H9 (cell line): Measurements from ENCODE around the gene NNT. TPM values are rescaled to one million over a fixed set of nuclear protein-coding genes. Genes with fewer than 3 reads are reported as not detected.

Experiments
- DNase-seq: peaks from one replicate; pipeline ENCODE4 v3.0.0-alpha.2; 2017
- H2AFZ ChIP-seq: one replicate; pipeline ENCODE4 v1.6.1; 2013; ENCODE audit warnings: mild to moderate bottlenecking, low read length, control low read depth, moderate library complexity
- H2AK5ac ChIP-seq: 2 replicates; pipeline ENCODE4 v1.6.1; 2013; ENCODE audit warnings: low read length, control low read depth, mixed read lengths; ENCODE audit not compliant: insufficient read length
- H2BK120ac ChIP-seq: one replicate; pipeline ENCODE4 v1.6.1; 2013; ENCODE audit warnings: low read depth, mild to moderate bottlenecking, low read length, control low read depth, inconsistent platforms; ENCODE audit not compliant: poor library complexity, severe bottlenecking
- H2BK12ac ChIP-seq: 2 replicates; pipeline ENCODE4 v1.6.1; 2013; ENCODE audit warnings: low read length, control low read depth, mixed read lengths, low read depth; ENCODE audit not compliant: insufficient read length
- H2BK15ac ChIP-seq: 2 replicates; pipeline ENCODE4 v1.6.1; 2013; ENCODE audit warnings: low read depth, low read length, control low read depth
- H2BK20ac ChIP-seq: one replicate; pipeline ENCODE4 v1.6.1; 2013; ENCODE audit warnings: low read depth, mild to moderate bottlenecking, low read length, control low read depth, inconsistent platforms; ENCODE audit not compliant: poor library complexity, severe bottlenecking
- H2BK5ac ChIP-seq: 2 replicates; pipeline ENCODE4 v1.6.1; 2013; ENCODE audit warnings: low read length, control low read depth, mixed read lengths; ENCODE audit not compliant: insufficient read length
- H3K14ac ChIP-seq: 2 replicates; pipeline ENCODE4 v1.6.1; 2013; ENCODE audit warnings: low read length, control low read depth; ENCODE audit not compliant: insufficient read depth
- H3K18ac ChIP-seq: 2 replicates; pipeline ENCODE4 v1.6.1; 2013; ENCODE audit warnings: low read depth, mild to moderate bottlenecking, mixed read lengths, low read length, control low read depth; ENCODE audit not compliant: insufficient read length
- H3K23ac ChIP-seq: 2 replicates; pipeline ENCODE4 v1.6.1; 2013; ENCODE audit warnings: low read length, control low read depth, mixed read lengths, low read depth; ENCODE audit not compliant: insufficient read length
- H3K23me2 ChIP-seq: 2 replicates; pipeline ENCODE4 v1.6.1; 2013; ENCODE audit warnings: low read depth, mild to moderate bottlenecking, mixed read lengths, low read length, control low read depth; ENCODE audit not compliant: insufficient read length, poor library complexity, severe bottlenecking
- H3K27ac ChIP-seq: 2 replicates; pipeline ENCODE4 v1.5.1; 2013; ENCODE audit warnings: low read length, control low read depth, mixed read lengths, low read depth; ENCODE audit not compliant: insufficient read length
- H3K27me3 ChIP-seq: 2 replicates; pipeline ENCODE4 v1.6.1; 2013; ENCODE audit warnings: low read length, control low read depth, inconsistent platforms; ENCODE audit not compliant: insufficient read depth
- H3K4ac ChIP-seq: 2 replicates; pipeline ENCODE4 v1.6.1; 2013; ENCODE audit warnings: low read depth, mild to moderate bottlenecking, control low read depth, inconsistent platforms, low read length, moderate library complexity
- H3K4me1 ChIP-seq: 2 replicates; pipeline ENCODE4 v1.6.1; 2013; ENCODE audit warnings: low read length, control low read depth, inconsistent platforms; ENCODE audit not compliant: insufficient read depth
- H3K4me2 ChIP-seq: 2 replicates; pipeline ENCODE4 v1.6.1; 2013; ENCODE audit warnings: low read length, control low read depth, mixed read lengths; ENCODE audit not compliant: insufficient read length, insufficient read depth
- H3K56ac ChIP-seq: 2 replicates; pipeline ENCODE4 v1.6.1; 2013; ENCODE audit warnings: low read depth, mild to moderate bottlenecking, mixed read lengths, low read length, control low read depth; ENCODE audit not compliant: insufficient read length
- H3K79me1 ChIP-seq: 2 replicates; pipeline ENCODE4 v1.6.1; 2013; ENCODE audit warnings: low read depth, mild to moderate bottlenecking, moderate library complexity, low read length, control low read depth, inconsistent platforms; ENCODE audit not compliant: insufficient read depth, poor library complexity, severe bottlenecking
- H3K79me2 ChIP-seq: 2 replicates; pipeline ENCODE4 v1.6.1; 2013; ENCODE audit warnings: low read length, control low read depth, inconsistent platforms; ENCODE audit not compliant: insufficient read depth
- H3K9ac ChIP-seq: 2 replicates; pipeline ENCODE4 v1.6.1; 2013; ENCODE audit warnings: low read length, control low read depth, mixed read lengths; ENCODE audit not compliant: insufficient read length; ENCODE audit errors: extremely low read depth
- H3K9me3 ChIP-seq: one replicate; pipeline ENCODE4 v1.6.1; 2013; ENCODE audit warnings: low read depth, low read length, inconsistent platforms; ENCODE audit not compliant: control insufficient read depth
- H3T11ph ChIP-seq: one replicate; pipeline ENCODE4 v1.6.1; 2013; ENCODE audit warnings: mild to moderate bottlenecking, low read length, control low read depth, inconsistent platforms
- H4K20me1 ChIP-seq: one replicate; pipeline ENCODE4 v1.6.1; 2013; ENCODE audit not compliant: control insufficient read depth, insufficient read length, insufficient read depth
- H4K5ac ChIP-seq: 2 replicates; pipeline ENCODE4 v1.6.1; 2013; ENCODE audit warnings: low read depth, mild to moderate bottlenecking, mixed read lengths, low read length, control low read depth; ENCODE audit not compliant: insufficient read length
- H4K8ac ChIP-seq: replicated peaks from 2 replicates; pipeline ENCODE4 v1.6.1; 2013; ENCODE audit warnings: low read length, control low read depth, mixed read lengths, low read depth; ENCODE audit not compliant: insufficient read length
- H4K91ac ChIP-seq: 2 replicates; pipeline ENCODE4 v1.6.1; 2013; ENCODE audit warnings: low read depth, mild to moderate bottlenecking, moderate library complexity, mixed read lengths, low read length, control low read depth; ENCODE audit not compliant: insufficient read length
- H3K27ac Mint-ChIP-seq, 3 experiments: 2 replicates in 2 of 3; 3 replicates in 1 of 3; pipeline ENCODE4 v1.8.0; 2020 to 2021; ENCODE audit warnings: mixed read lengths in 3 of 3, mild to moderate bottlenecking in 1 of 3, moderate library complexity in 1 of 3
- H3K27me3 Mint-ChIP-seq: 2 replicates; pipeline ENCODE4 v1.8.0; 2021; ENCODE audit warnings: low read depth, mild to moderate bottlenecking, moderate library complexity, mixed read lengths
- H3K36me3 Mint-ChIP-seq, 3 experiments: 2 replicates in 2 of 3; 3 replicates in 1 of 3; pipeline ENCODE4 v1.8.0; 2020 to 2021; ENCODE audit warnings: low read depth in 3 of 3, mixed read lengths in 3 of 3; ENCODE audit not compliant: insufficient read depth in 1 of 3
- H3K4me1 Mint-ChIP-seq, 2 experiments: 2 replicates each; pipeline ENCODE4 v1.8.0; 2020; ENCODE audit warnings: mixed read lengths in 2 of 2
- H3K4me3 Mint-ChIP-seq, 2 experiments: 2 replicates in 1 of 2; 3 replicates in 1 of 2; pipeline ENCODE4 v1.8.0; 2020 to 2021; ENCODE audit warnings: mild to moderate bottlenecking in 2 of 2, mixed read lengths in 2 of 2, moderate library complexity in 1 of 2
- H3K9me3 Mint-ChIP-seq, 2 experiments: 2 replicates in 1 of 2; 3 replicates in 1 of 2; pipeline ENCODE4 v1.8.0; 2020; ENCODE audit warnings: mild to moderate bottlenecking in 2 of 2, mixed read lengths in 2 of 2, moderate library complexity in 1 of 2
- CTCF ChIP-seq: fragments of 200-600 bp; sonication (generic); conservative IDR thresholded peaks from 3 replicates; pipeline ENCODE4 v1.8.0; 2021; ENCODE audit warnings: antibody characterized with exemption, mild to moderate bottlenecking
- WGBS: extraction: QIAGEN DNeasy Blood & Tissue Kit; methylation state at CpG from one replicate; pipeline ENCODE4 v1.1.7; 2013; ENCODE audit warnings: missing lambda C conversion rate, low lambda C conversion rate, mixed read lengths; ENCODE audit not compliant: insufficient read length; ENCODE audit errors: extremely low coverage; 5-methylcytosine and 5-hydroxymethylcytosine counted together
- total RNA-seq: library from RNA; stranded (reverse); gene quantifications from 2 replicates; pipeline ENCODE4 v1.2.1, GENCODE V29; 2021

NNT gene
- total RNA-seq, 1 experiment from 2014 or later = 27.6 TPM

- Histone ChIP-seq H3K4me2 (no peak overlapping the region), H3K4ac (no peak overlapping the region), H3K79me1 (no peaks in the 10 kb centered on the region), H4K8ac (no peak overlapping the region), H3K56ac (no peak overlapping the region), H2BK12ac (no peak overlapping the region), H3K9me3 (no peaks in the 10 kb centered on the region), H3K27me3 (no peaks in the 10 kb centered on the region), H3K27ac (no peak overlapping the region), H3K23me2 (no peaks in the 10 kb centered on the region), H4K20me1 (no peaks in the 10 kb centered on the region), H2AFZ (no peak overlapping the region), H2AK5ac (no peak overlapping the region), H2BK120ac (no peak overlapping the region), H3T11ph (no peak overlapping the region), H3K9ac (no peak overlapping the region), H3K4me1 (no peaks in the 10 kb centered on the region), H2BK15ac (no peak overlapping the region), H3K23ac (no peak overlapping the region), H3K14ac (no peak overlapping the region), H2BK20ac (no peak overlapping the region), H3K18ac (no peak overlapping the region), H4K91ac (no peak overlapping the region), H2BK5ac (no peak overlapping the region), H4K5ac (no peak overlapping the region), H3K79me2 (no peaks in the 10 kb centered on the region)
- Mint-ChIP-seq H3K27ac (no peak overlapping the region), H3K27me3 (no peaks in the 10 kb centered on the region), H3K9me3 (no peaks in the 10 kb centered on the region), H3K4me3 (no peak overlapping the region), H3K4me1 (peaks cover 5 to 6% of the 10 kb centered on the region in 2 experiments; a peak in 3 of 4 replicates), H3K36me3 (no peaks in the 10 kb centered on the region)
- WGBS = no CpG with 5 or more reads among the region's 5 CpGs
- no peak for TF ChIP-seq CTCF
- DNase-seq = no peak
These were observed 38.6 kb upstream of the NNT start for GRCh38 chr5:43564289-43564850.
